NCI-H2227 (cell line): ENCODE data around the gene SPHKAP.
"Not testable (repeated sequence)": the region's sequence is repeated elsewhere in the genome, so short reads cannot be mapped to it uniquely, and the experiment has no call there.

Experiments
- DNase-seq: peaks from one replicate; lab custom pipeline; 2025; ENCODE audit not compliant: unreplicated experiment; lab: John Stamatoyannopoulos, UW

SPHKAP gene, protein sequence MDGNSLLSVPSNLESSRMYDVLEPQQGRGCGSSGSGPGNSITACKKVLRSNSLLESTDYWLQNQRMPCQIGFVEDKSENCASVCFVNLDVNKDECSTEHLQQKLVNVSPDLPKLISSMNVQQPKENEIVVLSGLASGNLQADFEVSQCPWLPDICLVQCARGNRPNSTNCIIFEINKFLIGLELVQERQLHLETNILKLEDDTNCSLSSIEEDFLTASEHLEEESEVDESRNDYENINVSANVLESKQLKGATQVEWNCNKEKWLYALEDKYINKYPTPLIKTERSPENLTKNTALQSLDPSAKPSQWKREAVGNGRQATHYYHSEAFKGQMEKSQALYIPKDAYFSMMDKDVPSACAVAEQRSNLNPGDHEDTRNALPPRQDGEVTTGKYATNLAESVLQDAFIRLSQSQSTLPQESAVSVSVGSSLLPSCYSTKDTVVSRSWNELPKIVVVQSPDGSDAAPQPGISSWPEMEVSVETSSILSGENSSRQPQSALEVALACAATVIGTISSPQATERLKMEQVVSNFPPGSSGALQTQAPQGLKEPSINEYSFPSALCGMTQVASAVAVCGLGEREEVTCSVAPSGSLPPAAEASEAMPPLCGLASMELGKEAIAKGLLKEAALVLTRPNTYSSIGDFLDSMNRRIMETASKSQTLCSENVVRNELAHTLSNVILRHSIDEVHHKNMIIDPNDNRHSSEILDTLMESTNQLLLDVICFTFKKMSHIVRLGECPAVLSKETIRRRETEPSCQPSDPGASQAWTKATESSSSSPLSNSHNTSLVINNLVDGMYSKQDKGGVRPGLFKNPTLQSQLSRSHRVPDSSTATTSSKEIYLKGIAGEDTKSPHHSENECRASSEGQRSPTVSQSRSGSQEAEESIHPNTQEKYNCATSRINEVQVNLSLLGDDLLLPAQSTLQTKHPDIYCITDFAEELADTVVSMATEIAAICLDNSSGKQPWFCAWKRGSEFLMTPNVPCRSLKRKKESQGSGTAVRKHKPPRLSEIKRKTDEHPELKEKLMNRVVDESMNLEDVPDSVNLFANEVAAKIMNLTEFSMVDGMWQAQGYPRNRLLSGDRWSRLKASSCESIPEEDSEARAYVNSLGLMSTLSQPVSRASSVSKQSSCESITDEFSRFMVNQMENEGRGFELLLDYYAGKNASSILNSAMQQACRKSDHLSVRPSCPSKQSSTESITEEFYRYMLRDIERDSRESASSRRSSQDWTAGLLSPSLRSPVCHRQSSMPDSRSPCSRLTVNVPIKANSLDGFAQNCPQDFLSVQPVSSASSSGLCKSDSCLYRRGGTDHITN (N-terminal part only)

GRCh38 chr2:228181098-228182019, at the start of gene SPHKAP:
Gene SPHKAP (minus strand): TSS chr2:228181687. CDS start chr2:228181598, 89 bp downstream.
- no peak for DNase-seq

DNA sequence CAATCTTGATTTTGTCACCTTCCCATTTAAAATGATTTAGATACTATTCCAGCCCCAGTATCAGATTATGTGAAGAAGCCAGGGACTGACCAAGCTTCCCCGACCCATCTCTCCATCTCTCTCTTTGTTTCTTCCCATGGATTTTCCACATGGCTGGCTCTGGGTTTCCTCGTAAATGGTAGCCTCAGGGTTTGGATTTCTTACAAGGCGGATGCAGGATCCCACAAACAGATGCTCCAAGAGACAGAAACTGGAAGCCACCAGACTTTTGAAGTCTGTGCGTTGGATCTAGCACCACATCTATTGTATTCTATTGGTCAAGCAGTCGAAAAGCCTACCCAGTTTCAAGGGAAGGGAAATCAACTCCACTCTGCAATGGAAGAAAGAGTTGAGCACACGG, 46.0 kb upstream of the SPHKAP start:
- no peak for DNase-seq

DNA sequence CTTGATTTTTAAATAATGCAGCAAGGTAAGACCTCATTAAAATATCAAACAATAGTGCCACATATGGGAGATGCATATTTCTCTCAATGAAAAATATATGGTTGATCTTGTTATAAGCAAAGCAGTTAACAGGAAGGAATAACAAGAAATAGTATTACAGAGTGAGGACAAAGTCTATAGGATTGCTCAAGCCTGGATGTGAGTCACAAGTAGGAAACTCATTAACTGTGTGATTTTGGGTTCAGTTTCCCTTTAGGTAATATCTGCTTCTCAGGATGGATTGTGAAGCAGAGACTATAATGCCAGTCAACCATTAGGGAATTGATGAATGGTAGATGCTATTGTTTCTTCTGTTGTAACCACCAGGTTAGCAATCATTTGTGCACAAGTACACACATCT, 42.9 kb upstream of the SPHKAP start:
- DNase-seq: no peak

DNA sequence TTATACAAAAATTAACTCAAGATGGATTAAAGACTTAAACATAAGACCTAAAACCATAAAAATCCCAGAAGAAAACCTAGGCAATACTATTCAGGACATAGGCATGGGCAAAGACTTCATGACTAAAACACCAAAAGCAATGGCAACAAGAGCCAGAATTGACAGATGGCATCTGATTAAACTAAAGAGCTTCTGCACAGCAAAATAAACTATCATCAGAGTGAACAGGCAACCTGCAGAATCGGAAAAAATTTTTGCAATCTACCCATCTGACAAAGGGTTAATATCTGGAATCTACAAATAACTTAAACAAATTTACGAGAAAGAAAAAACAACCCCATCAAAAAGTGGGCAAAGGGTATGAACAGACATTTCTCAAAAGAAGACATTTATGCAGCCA, 37.1 kb upstream of the SPHKAP start:
- not testable (repeated sequence) for DNase-seq

DNA sequence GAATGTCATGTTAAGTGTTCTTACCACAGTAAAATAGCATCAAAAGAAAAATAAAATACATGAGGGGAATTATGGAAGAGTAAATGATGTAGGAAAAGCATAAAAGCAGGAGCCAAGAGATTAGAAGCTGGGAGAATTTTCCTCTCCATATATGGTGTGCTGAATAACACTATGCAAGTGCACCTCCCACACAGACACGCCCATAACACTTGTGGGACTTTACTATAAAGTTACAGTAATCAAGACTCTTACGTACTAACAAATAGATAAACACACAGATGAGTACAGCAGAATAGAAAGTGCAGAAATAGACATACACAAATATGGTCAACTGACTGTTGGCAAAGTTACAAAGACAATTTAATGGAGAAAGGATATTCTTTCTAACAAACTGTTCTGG, 16.0 kb upstream of the SPHKAP start:
- DNase-seq: no peak

DNA sequence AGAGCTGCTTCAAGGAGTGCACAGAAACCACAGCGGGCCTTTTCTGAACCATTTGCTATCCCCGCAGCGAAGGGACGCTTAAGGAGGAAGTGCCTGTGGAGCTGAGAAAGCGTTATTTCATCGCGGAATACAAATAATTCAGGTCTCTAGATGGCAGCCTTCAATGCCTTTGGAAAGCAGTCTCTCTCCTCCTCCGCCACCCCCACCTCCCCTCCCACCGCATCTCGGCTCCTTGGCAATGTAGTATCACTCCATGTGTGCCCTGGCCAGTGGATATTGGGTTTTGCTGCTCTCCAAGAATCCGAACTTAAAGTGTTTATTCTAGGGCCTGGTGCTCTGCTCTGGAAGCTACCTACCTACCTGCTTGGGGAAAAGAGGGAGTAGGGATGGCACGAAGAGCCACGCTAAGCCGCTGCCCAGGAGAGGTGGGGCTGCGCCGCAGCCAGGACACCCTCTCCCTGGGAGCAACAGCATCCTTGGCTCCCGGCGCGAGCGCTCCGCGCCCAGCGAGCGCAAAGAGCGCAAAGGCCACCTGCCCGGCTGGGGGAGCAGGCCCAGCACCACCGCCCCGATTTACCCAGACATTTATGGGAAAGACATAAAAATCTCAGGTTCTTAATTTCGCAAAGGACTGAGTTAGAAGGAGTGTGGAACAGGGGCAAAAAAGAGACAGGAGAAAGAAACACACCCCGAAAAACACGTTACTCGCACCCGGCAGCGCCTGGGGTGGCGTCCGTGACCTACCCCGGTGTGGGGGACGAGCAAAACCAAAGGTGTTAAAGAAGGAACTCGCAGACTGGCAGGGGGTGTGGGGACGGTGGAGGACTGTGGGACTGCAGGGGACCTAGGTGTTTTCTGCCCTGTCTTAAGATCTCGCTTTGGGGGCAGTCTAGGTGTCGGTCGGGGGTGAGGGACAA, 1.0 kb downstream of the SPHKAP start:
- DNase-seq: no peak

- DNase-seq: no peak
Observed at GRCh38 chr2:228167290-228167689, 14.2 kb downstream of the SPHKAP start.

GRCh38 chr2:228164718-228165117, 16.8 kb downstream of the SPHKAP start:
- no peak for DNase-seq

- no peak for DNase-seq
Observed at GRCh38 chr2:228157841-228158240, 23.6 kb downstream of the SPHKAP start.

GRCh38 chr2:228144961-228145360, 36.5 kb downstream of the SPHKAP start:
- no peak for DNase-seq

GRCh38 chr2:228140934-228141528, 40.5 kb downstream of the SPHKAP start:
- no peak for DNase-seq

DNA sequence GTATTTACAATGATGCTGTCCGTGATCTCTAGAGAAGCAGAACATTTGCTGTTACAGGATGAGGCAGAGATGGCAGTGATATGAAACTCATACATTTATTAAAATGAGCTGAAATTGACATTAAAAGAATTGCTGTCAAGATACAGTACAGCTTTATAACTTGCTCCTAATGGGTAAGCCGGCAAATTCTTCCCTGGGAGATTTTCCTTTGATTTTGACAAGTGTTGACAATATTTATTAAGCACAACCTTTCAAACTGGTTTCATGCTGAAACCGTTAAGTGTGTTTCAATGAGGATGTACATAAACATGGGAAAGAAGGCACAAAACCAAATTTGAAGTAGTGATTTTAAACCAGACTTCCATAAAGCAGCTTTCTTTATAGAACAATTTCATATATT, 45.5 kb downstream of the SPHKAP start:
- no peak for DNase-seq

- DNase-seq: no peak
Observed at GRCh38 chr2:228135300-228135699, 46.2 kb downstream of the SPHKAP start.

DNA sequence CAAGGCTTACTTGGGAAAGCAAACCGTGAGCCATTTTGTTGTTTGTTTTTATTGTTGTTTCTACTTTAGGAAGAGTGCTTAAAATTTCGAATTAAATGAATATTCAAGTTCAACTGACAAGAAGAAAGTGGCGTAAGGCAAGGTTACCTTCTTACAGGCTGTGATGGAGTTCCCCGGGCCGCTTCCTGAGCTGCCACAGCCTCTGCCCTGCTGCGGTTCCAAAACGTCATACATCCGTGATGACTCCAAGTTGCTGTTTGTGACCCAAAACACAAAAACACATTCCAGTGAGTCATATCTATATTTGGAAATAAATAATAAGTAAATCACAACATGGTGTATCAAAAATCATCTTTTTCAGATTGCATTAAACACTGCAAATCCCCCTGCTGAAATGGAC, 49.7 kb downstream of the SPHKAP start:
- DNase-seq: no peak

DNA sequence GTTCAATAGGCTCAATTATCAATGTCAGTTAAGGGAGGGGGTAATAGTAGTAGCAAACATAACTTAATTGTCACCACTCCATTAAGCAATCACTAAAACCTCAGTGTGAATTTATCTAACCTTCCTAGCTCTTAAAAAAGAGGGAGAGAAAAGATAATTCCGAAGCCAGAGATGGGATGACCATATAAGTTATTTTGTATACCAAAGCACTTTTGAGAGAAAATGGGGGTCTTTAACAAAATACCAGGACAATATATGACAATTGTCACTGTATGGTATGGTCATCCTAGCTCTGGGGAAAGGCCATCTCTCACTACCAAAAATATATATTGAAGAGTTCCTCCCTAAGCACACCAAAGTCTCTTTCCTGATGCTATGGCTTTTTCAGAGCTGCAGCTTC, 55.1 kb downstream of the SPHKAP start:
- no peak for DNase-seq

GRCh38 chr2:228118940-228119339, 62.5 kb downstream of the SPHKAP start:
- no peak for DNase-seq

GRCh38 chr2:228107846-228108245, 73.6 kb downstream of the SPHKAP start:
- DNase-seq: no peak

DNA sequence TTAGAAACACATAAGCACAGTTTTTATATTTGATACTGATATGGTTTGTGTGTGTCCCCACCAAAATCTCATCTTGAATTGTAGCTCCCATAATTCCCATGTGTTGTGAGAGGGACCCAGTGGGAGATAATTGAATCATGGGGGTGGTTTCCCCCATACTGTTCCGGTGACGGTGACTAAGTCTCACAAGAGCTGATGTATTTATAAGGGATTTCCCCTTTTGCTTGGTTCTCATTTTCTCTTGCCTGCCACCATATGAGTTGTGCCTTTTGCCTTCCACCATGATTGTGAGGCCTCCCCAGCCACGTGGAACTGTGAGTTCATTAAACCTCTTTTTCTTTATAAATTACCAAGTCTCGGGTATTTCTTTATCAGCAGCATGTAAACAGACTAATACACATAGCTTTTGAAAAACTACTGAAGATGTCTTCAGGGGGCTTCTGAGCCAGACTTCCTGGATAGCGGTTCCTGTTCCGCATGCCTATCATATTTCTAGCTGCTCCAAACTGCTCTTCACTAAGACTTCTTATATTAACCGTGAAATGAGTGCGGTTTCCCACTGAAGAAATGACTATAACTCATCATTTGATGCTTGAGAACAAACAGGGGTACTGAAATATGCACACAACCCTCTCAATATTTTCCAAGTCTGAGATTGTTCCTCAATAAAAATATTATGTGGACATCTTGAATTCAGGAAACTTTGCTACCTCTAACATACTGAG, 75.8 kb downstream of the SPHKAP start:
- DNase-seq: no peak
